Psoas muscle (tissue), 8 donors: ENCODE data around the gene SCPEP1. TPM values are rescaled to one million over a fixed set of nuclear protein-coding genes. Genes with fewer than 3 reads are reported as not detected.

Experiments
- ATAC-seq, 4 donors: fragments of 200-7000 bp; cut with Tn5 transposase; one replicate each; pipeline ENCODE4 v1.9.1; 2020; ENCODE audit warnings: moderate library complexity in 3 of 4, mild to moderate bottlenecking in 2 of 4
- DNase-seq, 2 donors: peaks; one replicate each; pipeline ENCODE4 v3.0.0-alpha.2; 2020
- H3K27ac ChIP-seq: fragments of 200-600 bp; one replicate; pipeline ENCODE4 v1.8.0; 2022
- H3K27me3 ChIP-seq, 3 donors: fragments of 200-600 bp in 1 of 3; one replicate each; pipeline versions ENCODE4 v1.6.1 to v1.8.0; 2013 to 2022; ENCODE audit warnings: low read length in 2 of 3, mild to moderate bottlenecking in 2 of 3, moderate library complexity in 1 of 3; ENCODE audit not compliant: insufficient read depth in 3 of 3
- H3K36me3 ChIP-seq, 2 donors: fragments of 200-600 bp in 1 of 2; one replicate each; pipeline versions ENCODE4 v1.6.1 to v1.8.0; 2013 to 2022; ENCODE audit warnings: low read depth in 1 of 2, mild to moderate bottlenecking in 1 of 2, moderate library complexity in 1 of 2; ENCODE audit not compliant: insufficient read depth in 1 of 2
- H3K4me1 ChIP-seq: fragments of 200-600 bp; one replicate; pipeline ENCODE4 v1.8.0; 2022
- H3K4me3 ChIP-seq: fragments of 200-600 bp; one replicate; pipeline ENCODE4 v1.8.0; 2022; ENCODE audit warnings: mild to moderate bottlenecking
- H3K9me3 ChIP-seq: fragments of 200-600 bp; one replicate; pipeline ENCODE4 v1.8.0; 2022
- WGBS, 3 donors: extraction: QIAGEN DNeasy Blood & Tissue Kit; methylation state at CpG; one replicate each; pipeline versions ENCODE4 v1.1.6 to v1.1.7; 2013; 5-methylcytosine and 5-hydroxymethylcytosine counted together
- intact Hi-C, 2 donors: fragments of 100-400 bp; cut with DNase I; formaldehyde crosslinking; loops; one replicate each; pipeline versions ENCODE4 v1.11.0 to v1.14.2; 2022
- long read RNA-seq, 2 donors: library from polyadenylated mRNA; unstranded; transcript quantifications; one replicate each; pipeline ENCODE4 v2.0.0, GENCODE V29; 2021
- polyA plus RNA-seq, 3 donors: library from polyadenylated mRNA; stranded (reverse); fragments of 200-250 nt; gene quantifications; one replicate each; pipeline ENCODE4 v1.2.3, GENCODE V29; 2013
- total RNA-seq, 4 donors: library from RNA; stranded (reverse); fragmentation: NEBNext Ultra II Directional in 2 of 4; extraction: Animal tissue kit (Norgen Biotek cat#: 25700) in 2 of 4; gene quantifications; one replicate each; pipeline versions ENCODE4 v1.2.1 to v1.2.4, GENCODE V29; 2021 to 2023
- TF ChIP-seq, protein P1 (sequence below): fragments of 200-600 bp; IDR thresholded peaks from one replicate; pipeline ENCODE4 v1.8.0; 2022; ENCODE audit warnings: antibody characterized with exemption
- donor health status: healthy with polysubstance abuse.
- donor health status: DM: no; HTN: no; CAD: no; lungs with moderate emphysema.
- donor health status: Bipolar disorder and iron deficiency.
- donor health status: healthy.
- donor health status: DM: yes; HTN: yes; CAD: no.
- donor health status: DM: no; HTN: no; CAD: no.
- donor health status: DM: no; HTN: no; CAD: no.
- donor health status: DM: yes; HTN: yes; CAD: no.

SCPEP1 gene, protein sequence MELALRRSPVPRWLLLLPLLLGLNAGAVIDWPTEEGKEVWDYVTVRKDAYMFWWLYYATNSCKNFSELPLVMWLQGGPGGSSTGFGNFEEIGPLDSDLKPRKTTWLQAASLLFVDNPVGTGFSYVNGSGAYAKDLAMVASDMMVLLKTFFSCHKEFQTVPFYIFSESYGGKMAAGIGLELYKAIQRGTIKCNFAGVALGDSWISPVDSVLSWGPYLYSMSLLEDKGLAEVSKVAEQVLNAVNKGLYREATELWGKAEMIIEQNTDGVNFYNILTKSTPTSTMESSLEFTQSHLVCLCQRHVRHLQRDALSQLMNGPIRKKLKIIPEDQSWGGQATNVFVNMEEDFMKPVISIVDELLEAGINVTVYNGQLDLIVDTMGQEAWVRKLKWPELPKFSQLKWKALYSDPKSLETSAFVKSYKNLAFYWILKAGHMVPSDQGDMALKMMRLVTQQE
- total RNA-seq: 10 to 100 TPM; 10.3 to 20.8 (median 12.8) TPM
- 10 to 100 TPM in 2 of 3 donors, 1 to 10 TPM in 1; 5.8 to 33.1 (median 10.4) TPM for polyA plus RNA-seq
- long read RNA-seq, donor 1, transcript SCPEP1-201 (13 exons, 1,942 nt): major isoform, 5 of 5 reads
- long read RNA-seq, donor 1, partial matches to known transcripts: 0 of 5 reads
- long read RNA-seq, donor 1, other reads (novel, unspliced or antisense): 0 of 5 reads
- long read RNA-seq, donor 2, transcript SCPEP1-201 (13 exons, 1,942 nt): major isoform, 26 of 28 reads
- long read RNA-seq, donor 2, partial matches to known transcripts: 2 of 28 reads
- long read RNA-seq, donor 2, other reads (novel, unspliced or antisense): 0 of 28 reads

DNA sequence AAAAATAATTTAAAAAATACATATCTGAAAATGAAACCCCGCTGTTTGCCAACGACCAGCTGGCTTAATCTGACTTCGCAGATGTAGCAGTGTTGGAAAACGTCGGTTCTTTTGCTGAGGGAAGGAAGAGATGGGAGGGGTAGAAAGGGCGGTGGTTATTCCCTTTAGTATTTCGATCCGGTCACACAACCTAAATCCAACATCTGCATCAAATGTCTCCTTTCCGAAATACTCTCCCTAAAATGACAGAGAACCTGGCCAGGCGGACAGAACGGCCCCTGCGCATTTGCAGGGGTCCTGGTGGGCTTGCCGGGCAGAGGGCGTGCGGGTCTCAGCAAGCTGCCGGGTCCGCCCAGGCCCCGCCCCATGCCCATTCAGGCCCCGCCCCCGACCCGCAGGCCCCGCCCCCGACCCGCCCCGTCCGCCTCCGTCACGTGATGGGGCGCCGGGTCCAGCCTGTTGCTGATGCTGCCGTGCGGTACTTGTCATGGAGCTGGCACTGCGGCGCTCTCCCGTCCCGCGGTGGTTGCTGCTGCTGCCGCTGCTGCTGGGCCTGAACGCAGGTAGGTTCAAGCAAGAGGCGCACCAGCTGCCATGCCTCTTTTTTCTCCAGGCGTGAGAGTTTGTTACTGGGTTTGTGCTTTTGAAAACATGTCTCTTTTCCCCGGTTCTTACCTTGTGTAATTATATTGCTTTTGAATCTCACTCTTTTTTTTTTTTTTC is at the start of gene SCPEP1:
TSS of gene SCPEP1 (plus strand) at position 459 of the 723 bp plus-strand sequence. CDS start at position 488, 29 bp downstream.
- Histone ChIP-seq H3K4me3 (peak within 1 kb of the TSS; percentile 79), H3K9me3 (no peaks in the 10 kb centered on the region), H3K4me1 (peaks cover 8% of the 10 kb centered on the region), H3K27me3 (no peaks in the 10 kb centered on the region), H3K27ac (peak within 1 kb of the TSS; percentile 53), H3K36me3 (peaks cover 0 to 20% of the 10 kb centered on the region in 2 donors)
- TF ChIP-seq, protein P1, sequence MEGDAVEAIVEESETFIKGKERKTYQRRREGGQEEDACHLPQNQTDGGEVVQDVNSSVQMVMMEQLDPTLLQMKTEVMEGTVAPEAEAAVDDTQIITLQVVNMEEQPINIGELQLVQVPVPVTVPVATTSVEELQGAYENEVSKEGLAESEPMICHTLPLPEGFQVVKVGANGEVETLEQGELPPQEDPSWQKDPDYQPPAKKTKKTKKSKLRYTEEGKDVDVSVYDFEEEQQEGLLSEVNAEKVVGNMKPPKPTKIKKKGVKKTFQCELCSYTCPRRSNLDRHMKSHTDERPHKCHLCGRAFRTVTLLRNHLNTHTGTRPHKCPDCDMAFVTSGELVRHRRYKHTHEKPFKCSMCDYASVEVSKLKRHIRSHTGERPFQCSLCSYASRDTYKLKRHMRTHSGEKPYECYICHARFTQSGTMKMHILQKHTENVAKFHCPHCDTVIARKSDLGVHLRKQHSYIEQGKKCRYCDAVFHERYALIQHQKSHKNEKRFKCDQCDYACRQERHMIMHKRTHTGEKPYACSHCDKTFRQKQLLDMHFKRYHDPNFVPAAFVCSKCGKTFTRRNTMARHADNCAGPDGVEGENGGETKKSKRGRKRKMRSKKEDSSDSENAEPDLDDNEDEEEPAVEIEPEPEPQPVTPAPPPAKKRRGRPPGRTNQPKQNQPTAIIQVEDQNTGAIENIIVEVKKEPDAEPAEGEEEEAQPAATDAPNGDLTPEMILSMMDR: no peak
- DNase-seq (peak; percentile 85 to 92), ATAC-seq (peak; percentile 98 to 99 (median 98))
- intact Hi-C loops: no loop called here
- 0 to 1% (median 0%) methylated on average over 34 to 42 of the region's 42 CpGs for WGBS, 3 donors

DNA sequence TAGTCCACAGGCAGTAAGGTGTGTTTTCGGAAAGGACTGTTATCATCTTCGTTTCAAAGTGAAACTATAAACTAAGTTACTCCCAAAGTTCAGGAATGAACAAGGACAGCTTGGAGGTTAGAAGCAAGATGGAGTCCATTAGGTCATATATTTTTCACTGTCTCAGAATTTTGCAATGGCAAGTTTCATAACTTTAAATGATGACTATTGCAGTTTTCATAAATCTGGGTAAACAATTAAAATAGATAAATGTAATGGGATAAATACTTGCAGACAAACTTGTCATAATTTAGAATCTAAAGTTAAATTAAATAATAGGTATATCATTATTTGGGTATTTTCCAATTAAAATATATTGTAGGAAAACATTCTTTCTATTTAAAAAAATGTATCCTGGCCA is 49.3 kb upstream of the SCPEP1 start:
- Histone ChIP-seq H3K4me3 (no peak overlapping the region), H3K9me3 (no peaks in the 10 kb centered on the region), H3K36me3 (peaks cover 0 to 9% of the 10 kb centered on the region in 2 donors), H3K27me3 (no peaks in the 10 kb centered on the region), H3K4me1 (no peaks in the 10 kb centered on the region), H3K27ac (no peak overlapping the region)
- 94 to 97% (median 97%) methylated on average over 2 of the region's 2 CpGs for WGBS, 3 donors
- intact Hi-C loops: no loop called here
- TF ChIP-seq, protein P1: no peak
- ATAC-seq (no peak), DNase-seq (no peak)

DNA sequence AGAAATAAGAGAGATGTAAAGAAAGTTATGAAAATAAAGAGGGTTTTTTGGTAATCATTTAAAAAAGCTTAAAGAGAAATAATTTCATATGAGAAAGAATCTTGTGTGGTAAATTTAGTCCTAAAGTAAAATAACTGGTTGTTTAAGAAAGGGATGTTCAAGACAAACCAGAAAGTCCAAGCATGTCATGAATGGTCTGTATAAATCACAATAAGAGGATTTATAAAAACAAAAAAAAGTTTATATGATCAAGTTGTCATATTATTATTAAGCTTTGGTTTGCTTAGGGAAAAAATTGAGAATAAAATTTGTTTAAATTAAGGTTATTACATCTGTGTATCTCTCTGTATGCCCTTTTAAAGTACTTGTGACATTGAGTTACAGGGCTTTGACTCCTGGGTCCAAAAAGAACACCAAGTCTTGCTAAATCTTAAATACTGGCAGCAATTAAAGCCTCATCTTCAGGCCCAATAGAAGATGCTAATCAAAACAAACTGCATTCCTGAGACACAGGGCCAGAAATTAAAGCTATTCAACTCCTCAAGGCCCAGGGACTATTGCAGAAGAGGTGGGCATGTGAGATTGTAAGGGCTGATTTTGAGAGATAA is 48.5 kb upstream of the SCPEP1 start:
- no peak for DNase-seq
- Histone ChIP-seq H3K36me3 (peaks cover 0 to 18% of the 10 kb centered on the region in 2 donors), H3K27ac (no peak overlapping the region), H3K9me3 (no peaks in the 10 kb centered on the region), H3K4me1 (no peaks in the 10 kb centered on the region), H3K4me3 (no peak overlapping the region), H3K27me3 (no peaks in the 10 kb centered on the region)
- ATAC-seq: no peak
- intact Hi-C loops: no loop called here
- TF ChIP-seq, protein P1: no peak

DNA sequence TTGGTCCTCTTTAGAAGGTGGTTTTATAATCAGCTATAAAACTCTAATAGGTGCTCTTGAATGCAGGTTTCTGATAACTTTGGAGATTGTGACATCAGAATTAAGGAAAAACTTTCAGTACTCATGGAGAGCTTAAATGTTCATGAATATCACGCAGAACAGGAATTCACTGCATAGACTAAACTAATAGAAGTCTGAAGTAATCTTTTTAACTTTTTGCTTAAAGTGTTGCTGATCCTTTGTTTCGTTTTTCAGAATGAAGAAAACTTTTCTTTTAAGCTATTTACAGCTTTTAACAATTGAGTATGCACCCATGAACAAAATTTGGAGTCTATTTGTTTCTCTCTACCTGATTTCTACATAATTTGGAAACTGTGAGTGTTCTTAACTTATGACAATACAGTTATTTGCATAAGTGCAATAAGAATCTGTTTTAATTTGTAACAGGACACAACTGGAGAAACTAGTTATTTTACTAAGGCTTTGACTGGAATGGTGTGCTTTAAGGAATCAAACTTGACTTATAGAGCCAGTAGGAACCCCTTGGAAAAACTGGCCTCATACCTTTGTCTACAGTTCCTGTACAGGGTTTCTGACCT is 47.1 kb upstream of the SCPEP1 start:
- 91 to 94% (median 93%) methylated on average over 2 of the region's 2 CpGs for WGBS, 3 donors
- intact Hi-C loops: no loop called here
- no peaks in the 10 kb centered on the region for H3K9me3 ChIP-seq
- ATAC-seq: no peak
- no peaks in the 10 kb centered on the region for H3K27me3 ChIP-seq
- H3K27ac ChIP-seq: no peak overlapping the region
- no peak for DNase-seq
- TF ChIP-seq, protein P1: no peak
- H3K36me3 ChIP-seq: peaks cover 0 to 25% of the 10 kb centered on the region in 2 donors
- no peaks in the 10 kb centered on the region for H3K4me1 ChIP-seq
- no peak overlapping the region for H3K4me3 ChIP-seq
